NCI-H460 (cell line): Measurements from ENCODE around the gene SUPT7L. TPM values are rescaled to one million over a fixed set of nuclear protein-coding genes. Genes with fewer than 3 reads are reported as not detected.
"Not testable (repeated sequence)": the region's sequence is repeated elsewhere in the genome, so short reads cannot be mapped to it uniquely, and the experiment has no call there.

Source experiments
- DNase-seq: peaks from one replicate; pipeline ENCODE4 v3.0.0-alpha.2; 2016; ENCODE audit warnings: low read depth; ENCODE audit errors: extremely low read depth
- small RNA-seq, 2 experiments: library from RNA; depleted of rRNA; stranded (forward); fragments of <200 nt; gene quantifications; one replicate each; pipeline ENCODE3, GENCODE V24; 2014
- total RNA-seq: library from RNA; depleted of rRNA; stranded (reverse); fragments of >200 nt; shearing (Covaris generic); gene quantifications from 2 replicates; pipeline ENCODE4 v1.2.3, GENCODE V29; 2014; rRNA removed

SUPT7L gene
- total RNA-seq, 1 experiment from 2014 or later, result 42.2 TPM

- no peak for DNase-seq
These were observed 24.7 kb downstream of the SUPT7L start for GRCh38 chr2:27638709-27639108.

GRCh38 chr2:27638037-27638637 is 25.3 kb downstream of the SUPT7L start:
- no peak for DNase-seq

- no peak for DNase-seq
These were observed 26.6 kb downstream of the SUPT7L start for GRCh38 chr2:27636766-27637165.

GRCh38 chr2:27634291-27634690 is 29.1 kb downstream of the SUPT7L start:
- DNase-seq, result no peak

- not testable (repeated sequence) for DNase-seq
These were observed 33.2 kb downstream of the SUPT7L start for GRCh38 chr2:27630257-27630656.

- peak; percentile 86 for DNase-seq
These were observed 34.4 kb downstream of the SUPT7L start, which contains the start of the genes CCDC121 and GPN1 for GRCh38 chr2:27628767-27629709. CCDC121 (minus strand) TSS chr2:27629012; CDS start chr2:27627799, 1,213 bp downstream. GPN1 (plus strand) TSS chr2:27629050; CDS start chr2:27629059, 9 bp downstream.

- DNase-seq, result no peak
These were observed 35.2 kb downstream of the SUPT7L start for GRCh38 chr2:27627963-27628766.

GRCh38 chr2:27626921-27627320 is 36.5 kb downstream of the SUPT7L start:
- not testable (repeated sequence) for DNase-seq

- DNase-seq, result not testable (repeated sequence)
These were observed 37.1 kb downstream of the SUPT7L start for GRCh38 chr2:27626323-27626722.

- no peak for DNase-seq
These were observed 38.5 kb downstream of the SUPT7L start for GRCh38 chr2:27624943-27625342.

GRCh38 chr2:27622921-27623384 is 40.5 kb downstream of the SUPT7L start:
- DNase-seq, result no peak

GRCh38 chr2:27621524-27621923 is 41.9 kb downstream of the SUPT7L start:
- DNase-seq, result no peak

- DNase-seq, result no peak
These were observed 48.1 kb downstream of the SUPT7L start for GRCh38 chr2:27615316-27615715.

GRCh38 chr2:27613985-27614384 is 49.4 kb downstream of the SUPT7L start:
- no peak for DNase-seq

- no peak for DNase-seq
These were observed 56.8 kb downstream of the SUPT7L start for GRCh38 chr2:27606611-27607010.

Small RNA genes within 50 kb of the gene (small RNA-seq; reads per million reads assigned to genes)
- 0 reads per million in 2 experiments for gene RF00340

Other genes with a start within 250 kb of the SUPT7L start
- gene NRBP1, start 235.0 kb downstream of the SUPT7L start, total RNA-seq, result 78.0 and 79.3 TPM in 2 replicates
- gene KRTCAP3, start 221.2 kb downstream of the SUPT7L start, total RNA-seq, result 0.69 and 1.0 TPM in 2 replicates
- 13.9 and 20.2 TPM in 2 replicates for gene IFT172, start 173.9 kb downstream of the SUPT7L start, total RNA-seq
- gene FNDC4, start 168.4 kb downstream of the SUPT7L start, total RNA-seq, result not detected in 2 replicates
- not detected in 2 replicates for gene GCKR, start 166.8 kb downstream of the SUPT7L start, total RNA-seq
- 12.4 and 15.8 TPM in 2 replicates for gene ZNF512, start 80.6 kb downstream of the SUPT7L start, total RNA-seq
- 3.8 and 4.6 TPM in 2 replicates for gene CCDC121, start 34.6 kb downstream of the SUPT7L start, total RNA-seq
- 35.0 and 39.5 TPM in 2 replicates for gene GPN1, start 34.6 kb downstream of the SUPT7L start, total RNA-seq
- 37.4 and 42.4 TPM in 2 replicates for gene SLC4A1AP, start 275 bp upstream of the SUPT7L start, total RNA-seq
- gene MRPL33, start 108.1 kb upstream of the SUPT7L start, total RNA-seq, result 248 and 320 TPM in 2 replicates
- 3.0 and 3.8 TPM in 2 replicates for gene RBKS, start 226.8 kb upstream of the SUPT7L start, total RNA-seq
- gene BABAM2, start 227.1 kb upstream of the SUPT7L start, total RNA-seq, result 58.8 and 61.1 TPM in 2 replicates